ENCODE measurements around the gene LAIR2. TPM values are rescaled to one million over a fixed set of nuclear protein-coding genes. Genes with fewer than 3 reads are reported as not detected.

Gene LAIR2, protein sequence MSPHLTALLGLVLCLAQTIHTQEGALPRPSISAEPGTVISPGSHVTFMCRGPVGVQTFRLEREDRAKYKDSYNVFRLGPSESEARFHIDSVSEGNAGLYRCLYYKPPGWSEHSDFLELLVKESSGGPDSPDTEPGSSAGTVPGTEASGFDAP
- total RNA-seq (2016; rRNA removed; fragmentation: Illumina TruSeq; extraction: Trizol) (0.76 and 1.3 TPM in 2 replicates), polyA plus RNA-seq (2011; rRNA removed) (1.9 and 3.6 TPM in 2 replicates), polyA minus RNA-seq (2011; rRNA and poly(A)+ RNA removed; ENCODE audit: low replicate concordance) (not detected in 2 replicates), Bru-seq, nascent RNA (percentile 16 among the genes with signal in this experiment), BruChase-seq, experiment 1, labeled RNA remaining after a 6-hour chase (percentile 10 among the genes with signal in this experiment), BruChase-seq, experiment 2, labeled RNA remaining after a 2-hour chase (percentile 9 among the genes with signal in this experiment)
- 0.81 and 1.1 TPM in 2 replicates for total RNA-seq (2016; cell fraction: cytosol; rRNA removed; fragmentation: Illumina TruSeq; extraction: Trizol; ENCODE audit: low read depth)
- total RNA-seq (2016; cell fraction: insoluble cytoplasmic fraction; rRNA removed; fragmentation: Illumina TruSeq; extraction: Trizol): 0.92 and 0.93 TPM in 2 replicates
- 0.34 and 0.46 TPM in 2 replicates for total RNA-seq (2016; cell fraction: membrane; rRNA removed; fragmentation: Illumina TruSeq; extraction: Trizol)
- not detected in 2 replicates for total RNA-seq (2016; cell fraction: nucleus; rRNA removed; fragmentation: Illumina TruSeq; extraction: Trizol)
- 1.6 and 2.5 TPM in 2 replicates for polyA plus RNA-seq (2011; cell fraction: cytosol; rRNA removed)
- 1.1 TPM in 1 of 2 replicates, not detected in the other for polyA plus RNA-seq (2011; cell fraction: nucleus; rRNA removed)
- polyA plus RNA-seq (2012): 0.46 and 0.76 TPM in 2 replicates
- polyA plus RNA-seq (2016; cell fraction: cytosol; fragmentation: Illumina TruSeq; extraction: Trizol; ENCODE audit: low read depth): 1.2 and 1.3 TPM in 2 replicates
- polyA plus RNA-seq (2016; cell fraction: insoluble cytoplasmic fraction; fragmentation: Illumina TruSeq; extraction: Trizol; ENCODE audit: low read depth): 0.67 TPM in 1 of 2 replicates, not detected in the other
- 0.65 TPM in 1 of 2 replicates, not detected in the other for polyA plus RNA-seq (2016; cell fraction: membrane; fragmentation: Illumina TruSeq; extraction: Trizol; ENCODE audit: low read depth)
- 1.3 and 2.0 TPM in 2 replicates for polyA plus RNA-seq (2016; cell fraction: nucleus; fragmentation: Illumina TruSeq; extraction: Trizol; ENCODE audit: insufficient read depth, low read depth)
- not detected in 2 replicates for polyA minus RNA-seq (2011; cell fraction: cytosol; rRNA and poly(A)+ RNA removed)
- polyA minus RNA-seq (2011; cell fraction: nucleus; rRNA and poly(A)+ RNA removed): not detected in 2 replicates
- long read RNA-seq, experiment 1, partial matches to known transcripts: 1 of 2 reads
- long read RNA-seq, experiment 1, other reads (novel, unspliced or antisense): 0 of 2 reads
- long read RNA-seq, experiment 2, partial matches to known transcripts: 0 of 2 reads
- long read RNA-seq, experiment 2, other reads (novel, unspliced or antisense): 1 of 2 reads

DNA sequence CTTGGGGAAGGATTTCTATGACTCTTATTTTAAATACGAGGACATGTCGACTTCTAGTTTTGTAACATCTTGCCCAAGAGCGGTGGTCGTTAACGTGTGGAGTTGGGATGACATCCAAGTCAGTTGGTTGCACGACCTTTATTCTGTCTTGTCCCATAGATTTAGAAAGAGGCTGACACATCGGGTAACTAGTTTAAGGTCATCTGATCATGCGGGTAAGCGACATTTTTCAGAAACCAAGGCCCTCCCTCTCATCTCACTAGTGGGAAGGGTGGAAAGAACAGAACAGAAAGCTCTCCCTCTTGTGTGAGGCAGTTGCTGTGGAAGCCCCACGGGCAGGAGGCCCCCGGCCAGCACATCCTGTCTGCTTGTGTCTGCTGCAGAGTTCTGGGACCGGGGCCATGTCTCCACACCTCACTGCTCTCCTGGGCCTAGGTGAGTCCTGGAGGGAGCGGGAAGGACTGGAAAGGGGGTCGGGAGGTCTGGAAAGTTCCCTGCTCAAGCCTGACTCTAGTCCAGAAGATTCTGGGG lies at the start of gene LAIR2:
Gene LAIR2, plus strand, starts transcription at position 314 of the 531 bp plus-strand sequence. Its CDS starts 88 bp downstream, at position 402.
- no peak for TF ChIP-seq ZNF772 (CRISPR knock-in tag; IDR thresholded peaks at IDR 0.05)
- TF ChIP-seq KDM1A (CRISPR knock-in tag; IDR thresholded peaks at IDR 0.05): no peak
- 15% methylated on average over 11 of the region's 14 CpGs for WGBS (ENCODE audit: low lambda C conversion rate)
- no peak for DNase-seq (ENCODE audit: low spot score)
- H2AFZ ChIP-seq (ENCODE audit: low read length): no peak within 1 kb of the TSS
- no peak within 1 kb of the TSS for H3K4me3 ChIP-seq (replicated peaks in 1 of 3; ENCODE audit: insufficient read depth in 1 of 3, low read depth in 2 of 3, low read length in 3 of 3)
- H3K27me3 ChIP-seq (ENCODE audit: control insufficient read depth in 1 of 2, insufficient read depth in 2 of 2, low read length in 2 of 2): no peaks in the 10 kb centered on the region
- peaks cover 3% of the 10 kb centered on the region for H3K4me1 ChIP-seq (ENCODE audit: insufficient read depth, low read length)
- no peaks in the 10 kb centered on the region for H3K9me3 ChIP-seq (ENCODE audit: low read length)
- BruUV-seq (replicated peaks): no TSS peak
- intact Hi-C loops (cut with micrococcal nuclease; ENCODE audit: unreplicated experiment) (no loop called here), in situ Hi-C loops (cut with HindIII; ENCODE audit: extremely low pct_ligation_motif_present, low pct_unique_long_range_greater_than_20kb) (no loop called here)
- H3K27ac ChIP-seq (ENCODE audit: extremely low read length, insufficient read depth, low read length): no peak within 1 kb of the TSS
- H3K9ac ChIP-seq (ENCODE audit: insufficient read depth, low read depth, low read length): no peak within 1 kb of the TSS
- ChIA-PET CTCF (ENCODE audit: low intra/inter-chr PET ratio, low total read pairs) (no interaction called here), POLR2A (no interaction called here)
- no peaks in the 10 kb centered on the region for H3K36me3 ChIP-seq (replicated peaks in 1 of 2; ENCODE audit: control insufficient read depth in 1 of 2, insufficient read depth in 2 of 2, low read length in 2 of 2)
- H3K4me2 ChIP-seq (ENCODE audit: low read depth, low read length): no peak within 1 kb of the TSS
- no peak for FAIRE-seq
- no peaks in the 10 kb centered on the region for H3K79me2 ChIP-seq (ENCODE audit: insufficient read depth, low read length)
- no peaks in the 10 kb centered on the region for H4K20me1 ChIP-seq (ENCODE audit: insufficient read depth, low read length)
- no peak for ATAC-seq
